ENCODE results near the gene IGFLR1. TPM values are rescaled to one million over a fixed set of nuclear protein-coding genes. Genes with fewer than 3 reads are reported as not detected.

IGFLR1 gene
- total and polyA plus RNA-seq, 2 of the 8 experiments (the other 6 are each of a cell fraction or from before 2014, with no cell fraction given), result 8.4 to 28.9 TPM

GRCh38 chr19:35716801-35717664 is 25.2 kb downstream of the IGFLR1 start (continued):
- no peak for TF ChIP-seq POU5F1 (IDR thresholded peaks at IDR 0.05; ENCODE audit: low read depth, low read length)
- peak; percentile 83 to 87; a peak in 2 of 4 replicates for TF ChIP-seq SIN3A (conservative IDR thresholded peaks at IDR 0.05 in 1 of 2, IDR thresholded peaks at IDR 0.05 in 1 of 2; ENCODE audit: low read depth in 1 of 2, low read length in 2 of 2)
- peak; percentile 10; the same call in 1 of the 2 replicates for TF ChIP-seq TEAD4 (IDR thresholded peaks at IDR 0.05; ENCODE audit: low read depth, low read length)
- TF ChIP-seq CREB1 (IDR thresholded peaks at IDR 0.05), result 0 out of 2 replicates have a peak, but pooled peaks have one; percentile 49
- TF ChIP-seq YY1 (IDR thresholded peaks at IDR 0.05; ENCODE audit: low read depth, low read length), result no peak; the same call in 1 of the 2 replicates
- no peak for TF ChIP-seq BRCA1 (IDR thresholded peaks at IDR 0.05; ENCODE audit: low read depth, low read length)
- peak; percentile 71 for TF ChIP-seq SP1 (IDR thresholded peaks at IDR 0.05; ENCODE audit: low read depth, low read length)
- peak; percentile 97 for TF ChIP-seq EGR1 (IDR thresholded peaks at IDR 0.05; ENCODE audit: borderline replicate concordance, low read depth, low read length)
- peak; percentile 70 for TF ChIP-seq NANOG (IDR thresholded peaks at IDR 0.05; ENCODE audit: insufficient read depth, low read depth, low read length, poor library complexity, severe bottlenecking)
- TF ChIP-seq GABPA (IDR thresholded peaks at IDR 0.05; ENCODE audit: borderline replicate concordance, insufficient read depth, low read length), result no peak
- TF ChIP-seq SIRT6 (IDR thresholded peaks at IDR 0.05; ENCODE audit: low read length), result no peak
- TF ChIP-seq RFX5 (IDR thresholded peaks at IDR 0.05; ENCODE audit: borderline replicate concordance, low read depth, low read length), result peak; percentile 17; the same call in 1 of the 2 replicates
- TF ChIP-seq TBP (IDR thresholded peaks at IDR 0.05; ENCODE audit: low read depth, low read length), result peak; percentile 78
- no peak for TF ChIP-seq TCF12 (IDR thresholded peaks at IDR 0.05; ENCODE audit: low read depth, low read length)

All from H1 (cell line).